GM19023 (cell line): ENCODE measurements around the gene CCDC9.

Source experiments
- ATAC-seq: cut with Tn5 transposase; IDR thresholded peaks from one replicate; pipeline ENCODE4 v1.9.1; 2021; ENCODE audit warnings: mild to moderate bottlenecking, moderate library complexity; ENCODE audit not compliant: unreplicated experiment

CCDC9 gene

GRCh38 chr19:47255879-47256692, at the start of gene CCDC9:
Gene CCDC9, plus strand, starts transcription at chr19:47256525. Its CDS starts 1,876 bp downstream, at chr19:47258401.
- peak; percentile 56 for ATAC-seq

GRCh38 chr19:47209319-47210179, 46.8 kb upstream of the CCDC9 start:
- no peak for ATAC-seq

- ATAC-seq = no peak
Observed at GRCh38 chr19:47210180-47210490, 46.2 kb upstream of the CCDC9 start.

DNA sequence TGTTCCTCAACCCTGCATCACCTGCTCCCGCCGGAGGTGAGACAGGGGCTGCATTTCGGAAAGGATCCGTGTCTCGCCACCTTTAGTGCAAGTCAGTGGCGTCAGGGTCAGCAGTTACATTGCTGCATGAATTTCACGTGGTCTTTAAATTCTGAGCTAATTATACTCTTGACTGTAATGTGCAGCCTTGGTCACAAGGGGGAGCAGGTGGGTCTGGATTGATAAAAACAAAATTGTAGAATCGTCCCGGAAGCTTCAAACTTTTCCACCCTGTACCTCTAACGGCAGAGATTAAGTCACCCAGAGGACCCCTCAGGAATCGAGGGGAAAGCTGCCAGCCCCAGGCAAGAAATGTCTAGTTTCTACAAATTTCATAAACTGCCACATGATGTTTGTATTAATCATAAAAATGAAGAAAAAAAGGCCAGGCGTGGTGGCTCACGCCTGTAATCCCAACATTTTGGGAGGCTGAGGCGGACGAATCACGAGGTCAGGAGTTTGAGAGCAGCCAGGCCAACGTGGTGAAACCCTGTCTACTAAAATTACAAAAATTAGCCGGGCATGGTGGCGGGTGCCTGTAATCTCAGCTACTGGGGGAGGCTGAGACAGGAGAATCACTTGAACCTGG, 45.5 kb upstream of the CCDC9 start:
- ATAC-seq = no peak

DNA sequence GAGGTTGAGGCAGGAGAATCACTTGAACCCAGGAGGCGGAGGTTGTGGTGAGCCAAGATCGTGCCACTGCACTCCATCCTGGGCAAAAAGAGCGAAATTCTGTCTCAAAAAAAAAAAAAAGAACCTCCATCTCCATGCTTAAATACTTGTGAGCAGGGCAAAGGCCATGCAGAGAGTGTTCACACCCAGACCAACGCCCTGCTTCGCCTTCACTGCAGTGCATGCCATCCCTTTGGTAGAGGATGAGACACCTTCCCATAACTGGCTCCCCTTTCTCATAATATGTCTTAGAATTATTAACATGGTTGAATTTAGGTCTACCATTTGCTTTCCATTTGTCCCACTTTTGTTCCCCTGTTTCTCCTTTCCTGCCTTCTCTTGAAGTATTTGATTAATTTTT, 40.7 kb upstream of the CCDC9 start:
- no peak for ATAC-seq

DNA sequence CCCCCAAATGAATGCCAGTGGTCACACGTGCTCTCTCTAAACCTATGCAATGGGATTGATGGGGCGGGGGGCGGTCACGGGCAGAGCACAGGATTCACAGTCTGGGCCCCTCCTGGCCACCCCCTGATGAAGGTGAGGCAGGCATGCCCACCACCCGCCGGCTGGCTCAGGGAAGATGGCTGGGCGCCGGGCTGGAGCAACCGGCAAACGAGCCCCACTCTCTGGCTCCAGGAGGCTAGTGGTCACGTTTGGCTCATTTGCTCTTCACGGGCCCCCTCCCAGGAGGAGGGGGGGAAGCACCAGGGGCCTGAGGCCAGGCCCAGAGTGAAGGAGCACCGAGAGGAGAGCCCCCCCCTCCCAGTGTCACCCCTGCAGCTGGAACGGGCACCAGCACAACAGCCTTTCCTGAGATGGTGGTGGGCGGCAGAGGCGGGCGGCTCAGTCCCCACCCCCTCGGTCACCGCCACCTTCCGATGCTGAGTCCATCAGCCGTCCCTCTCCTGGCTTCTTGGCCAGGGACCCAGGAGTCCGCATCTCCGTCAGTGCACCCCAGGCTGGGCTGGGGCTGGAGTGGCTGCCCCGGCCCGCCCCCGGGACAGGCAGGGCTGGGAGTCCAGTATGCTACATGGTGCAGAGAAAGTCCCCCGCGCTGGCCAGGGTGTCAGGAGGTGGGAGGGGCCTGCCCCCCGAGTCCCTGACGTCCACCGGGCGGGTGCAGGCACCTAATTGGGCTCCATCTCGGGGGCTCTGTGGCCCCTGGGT, 35.1 kb upstream of the CCDC9 start:
- no peak for ATAC-seq

GRCh38 chr19:47221890-47222289, 34.4 kb upstream of the CCDC9 start:
- ATAC-seq = no peak

DNA sequence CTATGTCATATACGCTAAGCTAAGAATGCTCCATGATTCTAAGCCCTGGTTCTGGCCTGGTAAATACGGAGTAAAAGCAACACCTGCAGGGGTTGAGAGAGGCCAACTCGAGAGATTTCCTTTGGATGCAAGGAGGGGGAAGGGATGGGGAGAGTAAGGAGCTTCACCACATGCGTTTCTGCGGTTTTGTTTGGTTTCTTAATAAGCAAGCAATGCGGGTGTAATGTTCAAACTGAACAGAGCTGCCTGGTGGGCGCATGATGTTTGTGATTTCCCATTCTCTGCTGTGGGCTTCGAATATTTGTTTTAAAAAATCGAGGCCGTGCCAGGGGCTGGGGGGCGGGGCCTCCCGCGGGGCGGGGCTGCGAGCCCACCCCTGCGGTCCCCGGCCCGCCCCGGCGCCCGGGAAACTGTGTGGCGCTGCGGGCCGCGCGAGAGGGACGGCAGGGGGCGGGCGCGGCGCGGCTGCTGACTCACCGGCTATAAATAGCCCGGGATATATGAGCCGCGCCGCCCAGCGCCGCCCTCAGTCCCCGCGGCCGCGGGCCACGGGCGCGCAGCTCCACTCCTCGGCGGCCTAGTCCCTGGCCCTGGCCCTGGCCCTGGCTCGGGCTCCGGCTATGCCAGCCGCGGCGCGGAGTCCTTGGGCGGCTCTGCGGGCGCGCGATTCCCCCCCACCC, 30.4 kb upstream of the CCDC9 start:
- ATAC-seq = peak; percentile 31

- ATAC-seq = peak; percentile 15
Observed at GRCh38 chr19:47226426-47227351, 29.6 kb upstream of the CCDC9 start.

GRCh38 chr19:47227352-47228167, 28.8 kb upstream of the CCDC9 start:
- no peak for ATAC-seq

- ATAC-seq = no peak
Observed at GRCh38 chr19:47228168-47228936, 28.0 kb upstream of the CCDC9 start.

- no peak for ATAC-seq
Observed at GRCh38 chr19:47228937-47229675, 27.2 kb upstream of the CCDC9 start.

GRCh38 chr19:47229676-47230053, 26.7 kb upstream of the CCDC9 start:
- ATAC-seq = no peak

GRCh38 chr19:47230054-47230920, 26.0 kb upstream of the CCDC9 start:
- ATAC-seq = peak; percentile 22

DNA sequence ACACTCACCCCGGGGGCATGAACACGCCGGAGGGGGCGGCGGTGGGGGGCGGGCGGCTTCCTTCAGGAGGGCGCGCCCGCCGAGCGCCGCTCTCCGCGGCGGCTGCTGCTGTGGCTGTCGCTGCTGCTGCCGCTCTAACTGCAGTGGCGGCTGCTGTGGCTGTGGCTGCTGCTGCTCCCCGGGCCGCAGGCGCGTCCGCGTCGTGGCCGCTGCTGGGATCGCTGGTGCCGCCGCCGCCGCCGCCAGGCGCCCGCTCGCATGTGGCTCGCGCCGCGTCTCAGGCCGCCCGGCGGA, 25.5 kb upstream of the CCDC9 start, which contains the start of gene BBC3:
TSS of gene BBC3 (minus strand) at position 279 of the 294 bp plus-strand sequence. CDS start 2,768 bp downstream, outside the sequence.
- ATAC-seq = peak; percentile 0
